NCI-H1105 (cell line): ENCODE data around the gene ZCCHC7.
A peak's percentile ranks its signal among the peaks of the same experiment; 100 is the strongest.
"Not testable (repeated sequence)": the region's sequence is repeated elsewhere in the genome, so short reads cannot be mapped to it uniquely, and the experiment has no call there.

ENCODE experiments used
- DNase-seq: peaks from one replicate; lab custom pipeline; 2025; lab: John Stamatoyannopoulos, UW

The ZCCHC7 gene

DNA sequence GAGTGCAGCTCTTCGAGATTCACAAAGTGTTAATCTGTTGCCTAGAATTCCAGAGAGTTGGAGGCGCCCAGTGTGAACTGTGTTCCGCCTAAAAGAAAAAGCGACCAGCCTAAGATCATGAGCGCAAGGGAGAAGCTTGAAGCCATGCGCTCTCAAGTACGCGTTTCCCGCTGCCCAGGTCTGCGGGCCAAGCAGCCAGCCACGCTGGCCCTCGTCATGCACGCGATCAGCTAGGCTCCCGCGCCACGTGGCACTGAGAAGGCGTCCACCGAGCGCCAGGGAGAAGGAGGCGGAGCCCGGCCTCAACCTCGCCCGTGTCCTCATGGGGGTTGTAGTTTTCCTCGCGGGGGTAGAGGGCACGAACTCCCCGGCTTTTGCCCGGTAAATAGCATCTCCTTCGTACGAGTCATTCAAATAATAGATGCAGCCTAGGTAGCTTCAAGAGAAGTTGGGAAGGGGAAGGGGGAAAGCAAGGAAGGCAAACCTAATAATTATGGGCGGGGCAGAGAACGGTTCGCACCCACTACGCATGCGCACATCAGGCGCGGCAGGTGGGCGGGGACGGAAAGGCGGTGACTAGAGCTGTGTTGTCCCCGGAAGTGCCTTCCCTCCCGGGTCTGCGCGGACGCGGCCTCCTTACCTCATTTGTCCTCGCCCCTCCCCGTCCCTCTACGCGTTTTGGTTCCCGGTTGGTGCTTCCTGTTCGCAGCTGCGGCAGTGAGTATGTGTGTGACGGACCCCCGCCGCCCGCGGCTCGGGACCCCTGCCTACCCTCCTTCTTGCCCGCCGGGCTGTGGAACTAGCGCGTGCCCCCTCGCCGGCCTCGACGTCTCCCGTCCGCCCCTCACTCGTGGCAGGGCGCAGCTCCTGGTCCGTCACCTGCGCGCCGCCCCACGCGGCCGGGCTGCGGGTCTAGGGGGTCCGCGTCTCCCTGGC is at the start of gene ZCCHC7:
Gene ZCCHC7 (plus strand): TSS at position 668 of the 936 bp plus-strand sequence.
- peak; percentile 91 for DNase-seq

- DNase-seq = not testable (repeated sequence)
Measured at GRCh38 chr9:37074790-37075189, 45.6 kb upstream of the ZCCHC7 start.

DNA sequence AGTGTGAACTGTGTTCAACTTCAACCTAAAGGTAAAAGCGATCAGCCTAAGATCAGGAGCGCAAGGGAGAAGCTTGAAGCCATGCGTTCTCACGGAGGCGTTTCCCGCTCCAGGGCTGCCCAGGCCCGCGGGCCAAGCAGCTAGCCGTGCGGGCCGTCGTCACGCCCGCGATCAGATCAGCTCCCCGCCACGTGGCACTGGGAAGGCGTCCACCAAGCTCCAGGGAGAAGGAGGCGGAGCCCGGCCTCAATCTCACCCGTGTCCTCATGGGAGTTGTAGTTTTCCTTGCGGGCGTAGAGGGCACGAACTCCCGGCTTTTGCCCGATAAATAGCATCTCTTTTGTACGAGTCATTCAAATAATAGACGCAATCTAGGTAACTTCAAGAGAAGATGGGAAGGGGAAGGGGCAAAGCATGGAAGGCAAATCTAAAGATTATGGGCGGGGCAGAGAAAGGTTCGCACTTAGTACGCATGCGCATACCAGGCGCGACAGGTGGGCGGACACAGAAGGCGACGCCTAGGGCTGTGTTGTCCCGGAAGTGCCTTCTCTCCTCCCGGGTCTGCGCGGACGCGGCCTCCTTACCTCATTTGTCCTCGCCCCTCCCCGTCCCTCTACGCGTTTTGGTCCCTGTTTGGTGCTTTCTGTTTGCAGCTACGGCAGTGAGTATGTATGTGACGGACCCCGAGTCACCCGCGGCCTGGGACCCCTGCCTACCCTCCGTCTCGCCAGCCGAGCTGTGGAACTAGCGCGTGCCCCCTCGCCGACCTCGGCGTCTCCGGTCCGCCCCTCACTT is 40.8 kb upstream of the ZCCHC7 start:
- DNase-seq = peak; percentile 87

GRCh38 chr9:37080165-37080628 is 40.2 kb upstream of the ZCCHC7 start:
- DNase-seq = not testable (repeated sequence)

DNA sequence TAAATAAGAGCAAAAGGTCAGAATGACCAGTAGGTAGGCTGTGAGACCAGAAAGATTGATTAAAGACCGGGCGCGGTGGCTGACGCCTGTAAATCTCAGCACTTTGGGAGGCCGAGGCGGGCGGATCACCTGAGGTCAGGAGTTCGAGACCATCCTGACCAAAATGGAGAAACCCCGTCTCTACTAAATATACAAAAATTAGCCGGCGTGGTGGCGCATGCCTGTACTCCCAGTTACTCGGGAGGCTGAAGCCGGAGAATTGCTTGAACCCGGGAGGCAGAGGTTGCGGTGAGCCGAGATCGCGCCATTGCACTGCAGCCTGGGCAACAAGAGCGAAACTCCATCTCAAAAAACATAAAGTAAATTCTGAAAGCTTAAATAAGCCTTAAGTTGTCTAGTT is 38.9 kb upstream of the ZCCHC7 start:
- not testable (repeated sequence) for DNase-seq

GRCh38 chr9:37082214-37082765 is 38.1 kb upstream of the ZCCHC7 start:
- no peak for DNase-seq

DNA sequence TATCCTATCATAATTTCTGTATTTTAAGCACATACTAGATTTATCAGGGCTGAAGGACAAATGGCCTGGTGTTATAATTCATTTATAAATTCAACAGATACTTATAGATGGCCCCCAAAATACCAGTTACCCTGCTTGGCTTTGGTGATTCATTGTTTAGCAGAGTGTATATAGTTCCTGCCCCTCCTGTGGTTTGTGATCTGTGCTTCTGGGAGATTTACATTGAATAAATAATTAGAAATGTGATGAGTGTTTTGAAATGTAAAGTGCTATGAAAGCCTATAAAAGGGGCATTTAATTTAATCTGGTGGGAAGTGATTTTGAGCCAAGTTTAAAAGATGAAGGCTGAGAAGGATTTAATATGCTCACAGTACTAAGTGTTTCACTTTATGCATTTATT is 36.7 kb upstream of the ZCCHC7 start:
- no peak for DNase-seq

GRCh38 chr9:37085233-37085632 is 35.1 kb upstream of the ZCCHC7 start:
- DNase-seq = no peak

DNA sequence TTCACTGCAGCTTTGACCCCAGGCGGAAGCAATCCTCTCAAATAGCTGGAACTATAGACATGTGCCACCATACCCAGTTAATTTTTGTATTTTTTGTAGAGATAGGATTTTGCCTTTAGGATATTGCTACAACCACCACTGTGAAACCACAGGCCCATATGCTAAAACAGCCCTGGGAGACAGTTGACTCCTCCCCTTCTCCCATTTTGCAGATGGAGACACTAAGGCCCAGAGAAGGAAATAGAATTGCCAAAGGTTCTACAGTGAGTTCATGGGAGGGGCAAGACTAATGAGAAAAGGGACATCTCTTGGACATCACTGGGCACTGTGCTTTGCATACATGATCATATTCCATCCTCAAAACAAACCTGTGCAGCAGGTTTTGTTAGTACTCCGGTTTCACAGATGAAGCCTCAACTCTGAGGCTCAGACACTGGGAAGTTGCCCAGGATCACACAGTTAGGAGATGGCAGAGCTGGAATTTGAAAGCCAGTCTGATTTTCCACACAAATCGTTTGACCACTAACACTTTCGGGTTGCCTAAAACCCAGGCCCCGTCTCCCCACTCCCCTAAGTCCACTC is 27.6 kb upstream of the ZCCHC7 start:
- not testable (repeated sequence) for DNase-seq

GRCh38 chr9:37094751-37095150 is 25.6 kb upstream of the ZCCHC7 start:
- no peak for DNase-seq

DNA sequence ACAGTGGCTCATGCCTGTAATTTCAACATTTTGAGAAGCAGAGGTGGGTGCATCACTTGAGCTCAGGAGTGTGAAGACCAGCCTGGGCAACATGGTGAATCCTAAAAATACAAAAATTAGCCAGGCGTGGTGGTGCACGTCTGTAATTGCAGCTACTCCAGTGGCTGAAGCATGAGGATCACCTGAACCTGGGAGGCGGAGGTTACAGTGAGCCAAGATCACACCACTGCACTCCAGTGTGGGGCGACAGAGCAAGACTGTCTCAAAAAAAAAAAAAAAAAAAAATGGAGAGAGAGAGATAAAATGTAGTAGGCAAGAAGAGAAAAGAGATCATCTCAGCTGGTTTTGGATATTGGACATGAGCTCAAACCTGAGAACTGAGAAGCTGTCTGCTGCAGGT is 23.7 kb upstream of the ZCCHC7 start:
- no peak for DNase-seq

- DNase-seq = no peak
Measured at GRCh38 chr9:37097294-37097693, 23.1 kb upstream of the ZCCHC7 start.

GRCh38 chr9:37100327-37100726 is 20.0 kb upstream of the ZCCHC7 start:
- DNase-seq = no peak

DNA sequence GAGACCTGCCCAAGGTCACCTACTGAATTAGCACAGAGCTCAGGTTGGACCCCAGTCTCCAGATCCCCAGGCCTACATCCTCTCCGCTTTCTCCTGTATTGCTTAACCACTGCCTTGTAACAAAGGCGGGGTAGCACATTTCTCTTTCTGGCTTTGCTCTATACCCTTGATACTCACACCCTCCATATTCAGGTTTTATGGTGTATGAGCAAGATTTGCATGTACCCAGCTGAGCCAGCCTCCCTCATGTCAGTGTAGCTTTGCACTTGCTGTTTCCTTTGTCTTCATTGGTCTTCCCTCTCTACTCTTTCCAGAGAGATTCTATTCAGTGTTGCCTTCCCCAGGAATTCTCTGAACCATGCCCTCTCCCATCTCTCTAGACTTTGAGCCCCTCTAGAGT is 19.6 kb upstream of the ZCCHC7 start:
- no peak for DNase-seq

GRCh38 chr9:37102486-37102885 is 17.9 kb upstream of the ZCCHC7 start:
- no peak for DNase-seq

GRCh38 chr9:37104183-37104889 is 16.0 kb upstream of the ZCCHC7 start:
- no peak for DNase-seq

GRCh38 chr9:37105234-37105633 is 15.1 kb upstream of the ZCCHC7 start:
- no peak for DNase-seq

DNA sequence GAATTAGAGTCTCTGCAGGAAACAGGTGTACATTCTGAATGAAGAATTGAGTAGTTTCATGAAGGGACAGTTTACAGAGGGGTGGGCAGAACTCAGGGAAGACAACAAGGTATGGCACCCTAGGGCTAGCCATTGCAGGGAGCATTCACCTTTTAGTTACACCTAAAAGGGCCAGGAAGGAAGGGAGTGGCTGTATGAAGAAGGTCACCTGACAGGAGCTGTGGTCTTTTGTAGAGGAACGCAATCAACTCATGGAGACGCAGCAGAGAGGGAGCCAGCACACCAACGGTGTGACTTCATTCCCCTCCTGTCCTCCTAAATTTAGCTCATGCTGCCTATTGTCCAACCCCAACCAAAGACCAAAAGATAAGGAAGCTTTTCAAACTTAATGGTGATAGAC is 12.7 kb upstream of the ZCCHC7 start:
- no peak for DNase-seq

GRCh38 chr9:37114442-37114841 is 5.9 kb upstream of the ZCCHC7 start:
- not testable (repeated sequence) for DNase-seq

DNA sequence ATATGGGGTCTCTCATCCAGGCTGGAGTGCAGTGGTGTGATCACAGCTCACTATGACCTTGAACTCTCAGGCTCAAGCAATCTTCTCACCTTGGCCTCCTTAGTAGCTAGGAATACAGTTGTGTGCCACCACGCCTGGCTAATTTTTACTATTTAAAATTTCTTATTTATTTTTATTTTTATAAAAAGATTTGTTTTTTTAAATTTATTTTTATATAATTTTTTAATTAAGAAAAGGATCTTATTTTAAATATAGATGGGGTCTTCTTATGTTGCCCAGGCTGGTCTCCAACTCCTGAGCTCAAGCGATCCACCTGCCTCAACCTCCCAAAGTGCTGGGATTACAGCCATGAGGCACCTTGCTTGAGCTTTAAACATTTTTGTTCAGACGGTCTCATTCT is 2.4 kb upstream of the ZCCHC7 start:
- no peak for DNase-seq

DNA sequence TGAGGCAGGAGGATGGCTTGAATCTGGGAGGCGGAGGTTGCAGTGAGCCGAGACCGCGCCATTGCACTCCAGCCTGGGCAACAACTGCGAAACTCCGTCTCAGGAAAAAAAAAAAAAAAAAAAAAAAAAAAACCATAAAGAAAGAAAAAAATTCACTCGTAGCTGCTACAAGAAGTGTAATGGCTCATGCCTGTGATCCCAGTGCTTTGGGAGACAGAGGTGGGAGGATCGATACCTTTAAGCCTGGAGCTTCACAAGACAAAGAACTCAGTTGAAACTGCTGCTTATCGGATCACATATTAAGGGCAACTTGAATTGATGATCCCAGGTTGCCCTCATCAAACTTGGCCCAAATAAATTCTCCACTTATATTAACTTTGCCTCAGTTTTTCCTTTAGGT is 1.0 kb upstream of the ZCCHC7 start:
- DNase-seq = no peak
